RWPE2 (cell line): ENCODE results near the gene SOX18.

ENCODE experiments used
- ATAC-seq: fragments of 200-7000 bp; cut with Tn5 transposase; 3 replicates; pipeline ENCODE4 v1.9.1; 2021; ENCODE audit warnings: low read depth
- DNase-seq: peaks from one replicate; pipeline ENCODE4 v3.0.0-alpha.2; 2020; ENCODE audit warnings: low spot score
- H3K27ac ChIP-seq: fragments of 450-650 bp; 2 replicates; pipeline ENCODE4 v1.5.1; 2017; ENCODE audit warnings: mild to moderate bottlenecking; ENCODE audit not compliant: poor library complexity, severe bottlenecking
- H3K27me3 ChIP-seq: fragments of 250-450 bp; sonication (Bioruptor Pico); 2 replicates; pipeline ENCODE4 v1.5.1; 2021; ENCODE audit warnings: mild to moderate bottlenecking, moderate library complexity; ENCODE audit not compliant: insufficient read depth, poor library complexity, severe bottlenecking
- H3K36me3 ChIP-seq: fragments of 250-450 bp; sonication (Bioruptor Pico); 2 replicates; pipeline ENCODE4 v1.5.1; 2020; ENCODE audit warnings: low read depth, mild to moderate bottlenecking, moderate library complexity
- H3K4me1 ChIP-seq: fragments of 250-450 bp; sonication (Bioruptor Pico); 2 replicates; pipeline ENCODE4 v1.5.1; 2021; ENCODE audit warnings: mild to moderate bottlenecking, moderate library complexity; ENCODE audit not compliant: insufficient read depth, poor library complexity, severe bottlenecking
- H3K4me3 ChIP-seq: fragments of 250-450 bp; sonication (Bioruptor Pico); 2 replicates; pipeline ENCODE4 v1.5.1; 2021; ENCODE audit warnings: mild to moderate bottlenecking, moderate library complexity; ENCODE audit not compliant: severe bottlenecking
- H3K9me3 ChIP-seq: fragments of 250-450 bp; sonication (Bioruptor Pico); 2 replicates; pipeline ENCODE4 v1.5.1; 2021; ENCODE audit warnings: mild to moderate bottlenecking, moderate library complexity; ENCODE audit not compliant: severe bottlenecking
- CTCF ChIP-seq: fragments of 450-650 bp; IDR thresholded peaks from one replicate; pipeline ENCODE4 v1.5.1; 2017; ENCODE audit warnings: mild to moderate bottlenecking, moderate library complexity; ENCODE audit not compliant: poor library complexity, severe bottlenecking

Gene SOX18

DNA sequence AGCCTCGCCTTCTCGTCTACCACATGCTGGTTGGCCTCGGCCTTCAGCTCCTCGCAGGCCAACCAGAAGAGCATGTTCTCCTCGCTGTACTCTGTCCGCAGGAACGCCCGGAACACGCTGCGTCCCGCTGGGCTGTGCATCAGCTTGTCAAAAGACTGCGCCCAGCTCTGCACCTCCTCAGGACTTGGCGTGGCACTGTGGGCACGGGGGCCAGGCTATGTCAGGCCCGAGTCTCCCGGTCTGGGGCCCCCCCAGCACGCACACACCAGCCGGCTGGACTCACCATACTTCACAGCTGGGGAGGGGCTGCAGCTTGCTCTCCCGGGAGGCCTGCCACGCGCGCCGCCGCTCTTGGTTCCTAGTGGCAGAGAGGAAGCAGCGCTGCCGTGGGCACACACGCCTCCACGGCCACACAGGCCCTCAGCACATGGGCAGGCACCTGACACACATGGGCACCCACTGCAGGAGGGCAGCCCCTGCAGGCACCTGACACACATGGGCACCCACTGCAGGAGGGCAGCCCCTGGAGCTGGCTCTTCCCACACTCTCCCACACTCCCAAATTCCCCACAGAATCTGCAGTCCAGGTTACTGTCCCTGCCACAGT is 24.8 kb upstream of the SOX18 start:
- Histone ChIP-seq H3K4me1 (peaks cover 10% of the 10 kb centered on the region), H3K36me3 (no peaks in the 10 kb centered on the region), H3K9me3 (no peaks in the 10 kb centered on the region), H3K27me3 (no peaks in the 10 kb centered on the region), H3K4me3 (no peak overlapping the region), H3K27ac (no peak overlapping the region)
- no peak for ATAC-seq
- no peak for DNase-seq
- no peak for TF ChIP-seq CTCF

DNA sequence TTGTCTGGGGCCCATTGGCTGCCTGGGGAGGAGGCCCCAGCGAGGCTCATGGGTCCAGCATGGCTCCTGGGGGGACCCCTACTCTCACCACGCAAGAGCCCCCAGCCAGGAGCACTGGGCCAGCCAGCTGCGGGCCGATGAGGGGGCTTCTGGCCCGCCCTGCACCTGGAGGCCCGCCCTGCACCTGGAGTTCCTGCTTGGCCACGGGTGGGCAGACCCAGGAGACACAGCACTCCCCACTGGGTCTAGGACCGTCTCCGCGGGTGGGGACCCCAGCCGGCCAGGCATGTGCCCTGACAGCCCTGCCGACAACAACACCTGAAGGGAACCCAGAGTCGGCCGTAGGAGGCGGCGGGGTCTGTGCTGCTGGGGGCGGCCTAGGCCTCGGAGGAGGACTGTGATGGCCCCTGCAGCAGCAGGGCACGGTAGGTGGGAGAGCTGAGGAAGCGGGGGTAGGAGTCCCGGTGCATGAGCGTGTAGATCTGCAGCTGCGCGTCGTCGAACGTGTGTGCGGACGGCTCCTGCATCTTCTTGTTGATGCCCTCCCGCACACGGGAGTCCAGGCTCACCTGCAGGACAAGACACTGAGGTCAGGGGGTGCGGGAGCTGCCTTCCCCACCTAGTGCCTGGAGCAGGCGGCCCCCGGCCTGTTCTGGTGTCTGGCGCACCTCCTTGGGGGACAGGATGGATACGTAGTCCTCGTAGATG is 24.2 kb upstream of the SOX18 start:
- ATAC-seq (no peak), DNase-seq (no peak)
- no peaks in the 10 kb centered on the region for H3K36me3 ChIP-seq
- no peaks in the 10 kb centered on the region for H3K9me3 ChIP-seq
- H3K4me3 ChIP-seq: no peak overlapping the region
- no peaks in the 10 kb centered on the region for H3K27me3 ChIP-seq
- no peak for TF ChIP-seq CTCF
- peaks cover 6% of the 10 kb centered on the region for H3K4me1 ChIP-seq
- no peak overlapping the region for H3K27ac ChIP-seq

DNA sequence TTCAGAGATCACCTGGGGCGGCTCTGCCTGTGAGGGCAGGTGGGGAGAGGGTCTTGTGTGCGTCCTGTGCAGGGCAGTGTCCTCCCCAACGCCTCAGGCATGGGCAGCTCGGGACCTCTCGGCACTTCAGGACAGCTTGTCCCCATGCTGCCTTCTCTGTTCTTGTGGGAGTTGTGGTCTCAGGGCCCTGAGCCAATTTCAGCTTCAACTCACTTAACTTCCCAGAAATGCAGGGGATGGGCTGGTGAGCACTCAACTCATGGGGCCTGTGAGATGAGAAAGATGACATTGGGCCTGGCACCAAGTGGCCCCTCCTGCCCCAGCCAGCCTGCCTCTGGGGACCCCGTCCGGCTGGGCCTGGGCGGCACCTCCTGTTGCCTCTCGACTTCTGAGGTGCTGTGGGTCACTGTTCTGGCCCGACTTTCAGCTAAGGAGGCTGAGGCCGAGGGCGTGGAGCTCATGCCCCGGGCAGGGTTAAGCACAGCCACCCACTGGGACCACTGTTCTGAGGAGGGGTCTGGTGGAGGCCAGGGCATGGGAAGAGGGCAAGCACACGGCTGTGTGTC is 23.1 kb upstream of the SOX18 start:
- no peak overlapping the region for H3K27ac ChIP-seq
- no peak for TF ChIP-seq CTCF
- ATAC-seq (no peak), DNase-seq (no peak)
- no peak overlapping the region for H3K4me3 ChIP-seq
- H3K4me1 ChIP-seq: no peaks in the 10 kb centered on the region
- no peaks in the 10 kb centered on the region for H3K9me3 ChIP-seq
- no peaks in the 10 kb centered on the region for H3K36me3 ChIP-seq
- no peaks in the 10 kb centered on the region for H3K27me3 ChIP-seq

DNA sequence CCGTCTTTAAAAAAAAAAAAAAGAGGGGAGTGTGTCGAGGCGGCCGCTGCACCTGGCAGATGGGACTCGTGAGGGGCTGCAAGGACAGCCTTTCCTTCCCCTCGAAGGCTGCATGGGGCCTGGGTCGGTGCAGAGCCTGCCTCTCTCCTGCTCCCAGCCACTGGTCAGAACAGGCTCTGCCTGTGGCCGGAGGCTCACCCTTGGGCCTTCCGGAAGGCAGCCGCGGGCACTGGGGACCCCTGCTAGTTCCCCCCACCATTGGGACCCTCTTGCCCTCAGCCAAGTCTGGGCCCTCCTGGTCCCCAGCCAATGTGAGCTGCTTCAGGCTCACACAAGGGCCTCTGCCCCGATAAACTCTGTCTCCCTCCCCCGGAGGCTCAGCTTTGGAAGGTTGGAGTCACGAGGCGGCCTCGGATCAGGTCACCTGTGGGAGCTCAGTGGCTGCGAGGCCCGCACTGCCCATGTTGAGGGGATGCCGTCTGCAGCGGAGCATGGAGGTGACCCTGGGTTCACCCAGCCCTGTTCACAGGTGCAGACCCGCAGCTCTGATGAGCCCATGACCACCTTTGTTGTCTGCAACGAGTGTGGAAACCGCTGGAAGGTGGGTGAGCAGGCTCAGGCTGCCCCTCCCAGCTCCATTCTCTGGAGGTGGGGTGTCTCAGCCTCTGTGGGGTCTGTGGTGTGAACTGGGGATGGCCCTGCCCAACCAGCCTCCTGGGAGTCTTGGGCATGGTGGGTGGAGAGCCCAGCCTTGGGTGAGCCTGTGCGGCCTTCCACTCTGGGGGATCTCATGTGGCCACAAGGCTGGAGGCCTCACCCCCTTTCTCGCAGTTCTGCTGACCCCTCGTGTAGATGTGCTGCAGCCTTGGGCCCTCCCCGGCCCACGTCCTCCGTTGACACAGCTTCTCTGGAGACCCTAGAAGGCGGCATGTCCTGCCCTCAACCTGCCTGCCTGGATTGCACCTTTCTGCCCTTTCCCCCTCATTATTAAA is 22.2 kb upstream of the SOX18 start:
- ATAC-seq (no peak), DNase-seq (no peak)
- no peak for TF ChIP-seq CTCF
- H3K27ac ChIP-seq: no peak overlapping the region
- H3K9me3 ChIP-seq: no peaks in the 10 kb centered on the region
- no peaks in the 10 kb centered on the region for H3K36me3 ChIP-seq
- H3K27me3 ChIP-seq: no peaks in the 10 kb centered on the region
- no peak overlapping the region for H3K4me3 ChIP-seq
- peaks cover 2% of the 10 kb centered on the region for H3K4me1 ChIP-seq
